Lower lobe of right lung (tissue), 2 donors: ENCODE measurements around the gene INPP1. TPM values are rescaled to one million over a fixed set of nuclear protein-coding genes. Genes with fewer than 3 reads are reported as not detected.
"Not testable (repeated sequence)": the region's sequence is repeated elsewhere in the genome, so short reads cannot be mapped to it uniquely, and the experiment has no call there.

Experiments
- ATAC-seq, 2 donors: fragments of 200-7000 bp; cut with Tn5 transposase; one replicate each; pipeline ENCODE4 v1.9.1; 2020 to 2022; ENCODE audit warnings: mild to moderate bottlenecking in 2 of 2, moderate library complexity in 2 of 2
- DNase-seq: peaks from one replicate; pipeline ENCODE4 v3.0.0-alpha.2; 2020
- H3K27ac ChIP-seq: fragments of 200-600 bp; one replicate; pipeline ENCODE4 v1.8.0; 2022
- H3K27me3 ChIP-seq: fragments of 200-600 bp; one replicate; pipeline ENCODE4 v1.8.0; 2022; ENCODE audit warnings: low read depth
- H3K36me3 ChIP-seq: fragments of 200-600 bp; one replicate; pipeline ENCODE4 v1.8.0; 2022; ENCODE audit warnings: mild to moderate bottlenecking
- H3K4me1 ChIP-seq: fragments of 200-600 bp; one replicate; pipeline ENCODE4 v1.8.0; 2022
- H3K4me3 ChIP-seq: fragments of 200-600 bp; one replicate; pipeline ENCODE4 v1.8.0; 2022; ENCODE audit warnings: mild to moderate bottlenecking
- H3K9me3 ChIP-seq: fragments of 200-600 bp; one replicate; pipeline ENCODE4 v1.8.0; 2022
- intact Hi-C: fragments of 100-400 bp; cut with DNase I; formaldehyde crosslinking; loops from one replicate; pipeline ENCODE4 v1.11.0; 2022
- total RNA-seq: library from RNA; stranded (reverse); fragmentation: NEBNext Ultra II Directional; extraction: Animal tissue kit (Norgen Biotek cat#: 25700); gene quantifications from one replicate; pipeline ENCODE4 v1.2.1, GENCODE V29; 2021
- TF ChIP-seq, protein P1 (sequence below): fragments of 200-600 bp; IDR thresholded peaks from one replicate; pipeline ENCODE4 v1.8.0; 2022; ENCODE audit warnings: antibody characterized with exemption, mild to moderate bottlenecking
- donor health status: DM: no; HTN: yes; CAD: no; lungs with severe emphysema.

INPP1 gene
- total RNA-seq, 1 donor from 2014 or later = 23.4 TPM

DNA sequence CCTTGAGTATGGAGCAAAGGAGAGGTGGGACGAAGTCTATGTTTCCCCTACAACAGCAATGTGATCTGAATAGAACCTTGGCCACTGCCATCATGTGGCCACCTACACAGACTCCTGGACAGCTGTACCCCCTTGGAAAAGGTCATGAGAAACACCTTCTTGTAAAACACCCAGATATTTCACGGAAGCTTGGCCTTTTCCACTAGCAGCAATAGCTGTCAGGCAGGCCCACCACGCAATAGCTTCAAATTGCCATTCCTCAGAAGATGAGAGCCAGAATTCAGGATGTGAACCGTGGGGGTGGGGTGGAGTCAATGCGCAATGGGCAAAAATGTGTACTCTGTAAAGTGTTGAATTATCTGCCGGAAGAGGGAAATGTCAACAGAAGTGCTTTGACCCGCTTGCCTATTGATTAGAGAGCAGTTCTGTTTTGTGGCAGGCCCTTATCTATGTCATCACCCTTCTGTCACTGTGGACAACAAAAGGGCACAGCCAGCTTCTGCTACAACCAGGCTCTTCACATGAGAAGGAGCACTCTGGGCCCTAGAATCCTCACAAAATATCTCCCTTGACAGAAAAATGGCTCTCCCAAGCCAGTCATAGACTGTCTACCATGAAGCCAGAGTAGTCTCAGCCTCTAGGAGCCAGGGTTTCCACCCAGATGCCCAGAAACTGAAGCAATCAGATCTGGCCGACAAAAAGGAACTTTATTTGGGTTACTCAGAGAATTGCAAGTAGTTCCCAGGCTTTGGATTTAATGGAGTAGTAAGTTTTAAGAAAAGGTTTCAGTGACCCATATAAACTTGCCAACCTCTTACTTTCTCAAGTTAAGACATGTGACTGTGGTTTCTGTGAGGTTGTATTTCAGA is 9.5 kb downstream of the INPP1 start:
- no peak for DNase-seq
- intact Hi-C loops = no loop called here
- Histone ChIP-seq H3K27ac (peak overlapping the region; percentile 56), H3K36me3 (peaks cover 3% of the 10 kb centered on the region), H3K4me3 (no peak overlapping the region), H3K9me3 (no peaks in the 10 kb centered on the region), H3K27me3 (no peaks in the 10 kb centered on the region), H3K4me1 (peaks cover 44% of the 10 kb centered on the region)
- ATAC-seq = peak; percentile 54 to 70
- TF ChIP-seq, protein P1, sequence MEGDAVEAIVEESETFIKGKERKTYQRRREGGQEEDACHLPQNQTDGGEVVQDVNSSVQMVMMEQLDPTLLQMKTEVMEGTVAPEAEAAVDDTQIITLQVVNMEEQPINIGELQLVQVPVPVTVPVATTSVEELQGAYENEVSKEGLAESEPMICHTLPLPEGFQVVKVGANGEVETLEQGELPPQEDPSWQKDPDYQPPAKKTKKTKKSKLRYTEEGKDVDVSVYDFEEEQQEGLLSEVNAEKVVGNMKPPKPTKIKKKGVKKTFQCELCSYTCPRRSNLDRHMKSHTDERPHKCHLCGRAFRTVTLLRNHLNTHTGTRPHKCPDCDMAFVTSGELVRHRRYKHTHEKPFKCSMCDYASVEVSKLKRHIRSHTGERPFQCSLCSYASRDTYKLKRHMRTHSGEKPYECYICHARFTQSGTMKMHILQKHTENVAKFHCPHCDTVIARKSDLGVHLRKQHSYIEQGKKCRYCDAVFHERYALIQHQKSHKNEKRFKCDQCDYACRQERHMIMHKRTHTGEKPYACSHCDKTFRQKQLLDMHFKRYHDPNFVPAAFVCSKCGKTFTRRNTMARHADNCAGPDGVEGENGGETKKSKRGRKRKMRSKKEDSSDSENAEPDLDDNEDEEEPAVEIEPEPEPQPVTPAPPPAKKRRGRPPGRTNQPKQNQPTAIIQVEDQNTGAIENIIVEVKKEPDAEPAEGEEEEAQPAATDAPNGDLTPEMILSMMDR = no peak

DNA sequence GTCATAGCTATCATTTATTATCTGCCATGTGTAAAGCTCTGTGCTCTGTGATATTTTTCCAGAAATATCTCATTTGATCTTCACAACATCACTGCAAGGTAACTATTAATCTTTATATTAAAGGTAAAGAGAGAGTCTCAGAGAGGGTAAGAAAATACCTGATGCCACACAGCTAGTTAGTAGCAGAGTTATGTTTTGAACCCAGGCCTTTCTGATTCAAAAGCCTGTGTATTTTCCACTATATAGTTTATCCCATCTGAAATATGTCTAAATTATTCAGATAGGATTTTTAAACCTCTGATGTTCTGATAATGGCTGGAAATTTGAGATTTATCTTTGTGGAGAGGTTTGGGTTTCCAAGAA is 10.1 kb downstream of the INPP1 start:
- Histone ChIP-seq H3K4me1 (peaks cover 49% of the 10 kb centered on the region), H3K27ac (peak overlapping the region; percentile 56), H3K9me3 (no peaks in the 10 kb centered on the region), H3K36me3 (peaks cover 3% of the 10 kb centered on the region), H3K27me3 (no peaks in the 10 kb centered on the region), H3K4me3 (no peak overlapping the region)
- TF ChIP-seq, protein P1 = no peak
- no peak for ATAC-seq
- intact Hi-C loops = no loop called here
- DNase-seq = no peak

DNA sequence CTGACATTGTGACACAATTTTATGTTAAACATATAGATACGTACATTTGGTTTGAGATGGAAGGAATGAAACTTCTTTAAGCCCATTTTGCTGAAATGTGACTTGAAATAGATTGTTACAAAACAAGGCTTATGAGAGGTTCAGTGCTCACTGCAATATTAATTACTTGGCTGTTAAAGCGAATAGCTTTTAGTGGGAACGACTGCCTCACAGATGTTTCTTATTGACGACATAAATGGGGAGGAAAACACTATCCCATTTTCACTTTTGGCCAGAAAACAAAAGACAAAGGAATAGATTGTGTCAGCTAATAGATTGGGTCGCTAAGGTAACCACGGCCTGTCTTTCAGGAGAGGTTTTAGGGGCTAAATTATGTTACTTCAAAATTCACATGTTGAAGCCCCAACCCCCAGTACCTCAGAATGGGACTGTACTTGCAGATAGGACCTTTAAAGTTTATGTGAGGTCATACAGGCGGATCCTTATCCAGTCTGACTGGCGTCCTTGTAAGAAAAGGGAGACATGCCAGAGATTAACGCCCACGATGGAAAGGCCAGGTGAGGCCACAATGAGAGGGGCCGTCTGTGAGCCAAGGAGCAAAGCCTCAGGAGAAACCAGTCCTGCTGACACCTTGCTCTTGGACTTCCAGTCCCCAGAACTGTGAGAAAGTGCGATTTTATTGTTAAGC is 10.8 kb downstream of the INPP1 start:
- intact Hi-C loops = no loop called here
- peak overlapping the region; percentile 56 for H3K27ac ChIP-seq
- H3K36me3 ChIP-seq = peaks cover 3% of the 10 kb centered on the region
- no peak overlapping the region for H3K4me3 ChIP-seq
- H3K27me3 ChIP-seq = no peaks in the 10 kb centered on the region
- DNase-seq = no peak
- H3K9me3 ChIP-seq = no peaks in the 10 kb centered on the region
- H3K4me1 ChIP-seq = peaks cover 55% of the 10 kb centered on the region
- TF ChIP-seq, protein P1 = no peak
- ATAC-seq = no peak

DNA sequence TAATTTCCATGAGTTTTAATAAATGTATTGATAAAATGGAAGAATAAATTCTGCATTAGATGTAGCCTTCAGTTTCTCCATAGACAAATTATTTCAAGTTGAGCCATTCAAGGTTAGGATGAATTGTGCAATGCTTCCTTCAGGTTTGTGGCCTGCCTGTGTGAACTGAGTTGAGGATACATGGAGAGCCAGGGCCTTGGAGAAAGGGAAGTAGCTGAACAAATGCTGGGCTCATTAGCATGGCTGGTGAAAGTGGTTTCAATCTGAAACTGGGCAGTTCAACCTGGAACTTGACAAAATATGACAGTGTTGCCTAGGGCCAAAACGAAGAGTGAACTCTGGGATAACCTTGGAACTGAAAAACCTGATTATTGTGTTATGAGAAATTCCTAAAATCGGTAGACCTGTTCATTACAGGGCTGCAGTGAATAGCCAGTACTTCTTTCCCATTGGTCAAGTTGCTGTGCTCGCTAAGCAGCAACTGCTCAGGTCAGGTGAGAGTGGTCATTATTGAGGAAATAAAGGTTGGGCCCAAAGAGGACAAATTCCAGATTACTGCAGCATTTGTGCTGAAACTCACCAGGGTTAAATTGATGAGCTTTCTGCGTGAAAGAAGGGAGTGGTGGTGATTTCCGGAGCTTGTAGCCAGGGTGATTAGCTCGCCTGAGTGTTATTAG is 12.7 kb downstream of the INPP1 start:
- TF ChIP-seq, protein P1 = no peak
- H3K9me3 ChIP-seq = no peaks in the 10 kb centered on the region
- no peaks in the 10 kb centered on the region for H3K27me3 ChIP-seq
- no peak overlapping the region for H3K4me3 ChIP-seq
- H3K36me3 ChIP-seq = no peaks in the 10 kb centered on the region
- DNase-seq (no peak), ATAC-seq (no peak)
- intact Hi-C loops = no loop called here
- no peak overlapping the region for H3K27ac ChIP-seq
- H3K4me1 ChIP-seq = peaks cover 71% of the 10 kb centered on the region

DNA sequence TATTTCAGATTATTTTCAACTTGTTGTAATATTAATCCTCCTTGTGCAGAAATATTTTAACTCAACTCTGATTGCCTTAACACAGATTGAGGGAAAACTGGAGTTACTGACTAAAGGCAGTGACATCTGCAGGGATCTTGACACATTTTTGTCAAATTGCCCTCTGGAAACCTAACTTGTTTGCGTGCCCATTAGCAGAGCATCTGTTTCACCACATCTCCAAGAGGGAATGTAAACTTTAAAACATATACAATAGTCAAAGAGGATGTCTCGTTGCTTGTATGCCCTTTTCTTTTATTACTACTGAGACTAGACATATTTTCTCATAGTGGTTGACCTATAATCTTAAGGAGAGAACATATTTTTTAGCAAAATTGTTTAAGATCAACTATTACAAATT is 14.2 kb downstream of the INPP1 start:
- ATAC-seq = no peak
- TF ChIP-seq, protein P1 = no peak
- no peaks in the 10 kb centered on the region for H3K27me3 ChIP-seq
- H3K36me3 ChIP-seq = peaks cover 7% of the 10 kb centered on the region
- H3K4me3 ChIP-seq = no peak overlapping the region
- H3K27ac ChIP-seq = no peak overlapping the region
- intact Hi-C loops = no loop called here
- DNase-seq = no peak
- H3K4me1 ChIP-seq = peaks cover 68% of the 10 kb centered on the region
- H3K9me3 ChIP-seq = no peaks in the 10 kb centered on the region

DNA sequence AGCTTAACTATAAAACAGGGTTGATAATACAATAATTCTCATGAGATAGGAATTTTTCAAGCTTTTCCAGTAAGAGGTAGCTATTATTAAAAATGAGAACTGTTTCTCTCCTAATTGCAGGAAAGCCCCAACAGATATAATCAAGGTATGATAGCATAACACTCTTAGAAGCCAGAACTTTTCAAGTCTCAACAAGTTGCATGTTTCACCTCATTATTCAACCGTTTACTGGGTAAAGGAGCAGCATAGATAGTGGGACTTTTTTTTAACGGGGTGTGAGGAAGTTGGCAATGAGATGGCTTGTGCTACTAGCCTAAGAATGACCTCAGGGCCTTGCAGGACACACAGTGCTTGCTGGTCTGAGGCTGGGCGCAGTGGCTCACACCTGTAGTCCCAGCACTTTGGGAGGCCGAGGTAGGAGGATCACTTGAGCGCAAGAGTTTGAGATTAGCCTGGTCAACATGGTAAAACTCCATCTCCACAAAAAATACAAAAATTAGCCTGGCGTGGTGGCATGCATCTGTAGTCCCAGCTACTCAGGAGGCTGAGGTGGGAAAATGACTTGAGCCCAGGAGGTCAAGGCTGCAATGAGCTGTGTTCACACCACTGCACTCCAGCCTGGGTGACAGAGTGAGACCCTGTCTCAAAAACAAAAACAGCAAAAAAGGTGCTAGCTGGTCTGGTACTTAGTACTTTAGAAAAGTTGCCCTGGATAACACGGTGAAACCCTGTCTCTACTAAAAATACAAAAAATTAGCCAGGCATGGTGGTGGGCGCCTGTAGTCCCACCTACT is 15.5 kb downstream of the INPP1 start:
- peak; percentile 23 to 34 for ATAC-seq
- intact Hi-C loops, H3K27me3 ChIP-seq, H3K9me3 ChIP-seq, H3K4me3 ChIP-seq, DNase-seq: not testable (repeated sequence)
- Histone ChIP-seq H3K4me1 (peaks cover 55% of the 10 kb centered on the region), H3K27ac (peak overlapping the region; percentile 64), H3K36me3 (peaks cover 16% of the 10 kb centered on the region)
